Activated CD8-positive, alpha-beta memory T cell treated with anti-CD3 and anti-CD28 coated beads, Interleukin-2, amount 10 ng/mL, durations not matched to agents 7 days and 5 days (primary cell): Measurements from ENCODE around the gene SCNN1B. TPM values are rescaled to one million over a fixed set of nuclear protein-coding genes. Genes with fewer than 3 reads are reported as not detected.
A peak's percentile ranks its signal among the peaks of the same experiment; 100 is the strongest.
"Not testable (repeated sequence)": the region's sequence is repeated elsewhere in the genome, so short reads cannot be mapped to it uniquely, and the experiment has no call there.

Source experiments
- ATAC-seq: fragments of 150-1000 bp; cut with Tn5 transposase; one replicate; pipeline ENCODE4 v1.10.0; 2021; ENCODE audit warnings: moderate library complexity
- CTCF ChIA-PET: fragments of 350-600 bp; sonication (Branson Sonifier 250); formaldehyde crosslinking; loops from one replicate; lab custom pipeline; 2021; ENCODE audit warnings: antibody characterized with exemption; lab: Charles Lee
- DNase-seq: peaks from one replicate; pipeline ENCODE4 v3.0.0-alpha.2; 2020
- H3K27ac Mint-ChIP-seq: one replicate; pipeline ENCODE4 v1.8.0; 2021; ENCODE audit warnings: mild to moderate bottlenecking, mixed read lengths
- H3K27me3 Mint-ChIP-seq: one replicate; pipeline ENCODE4 v1.8.0; 2021; ENCODE audit warnings: mixed read lengths
- H3K36me3 Mint-ChIP-seq: one replicate; pipeline ENCODE4 v1.8.0; 2021; ENCODE audit warnings: mild to moderate bottlenecking, mixed read lengths
- H3K4me1 Mint-ChIP-seq: one replicate; pipeline ENCODE4 v1.8.0; 2021; ENCODE audit warnings: mixed read lengths
- H3K4me3 Mint-ChIP-seq: one replicate; pipeline ENCODE4 v1.8.0; 2021; ENCODE audit warnings: mild to moderate bottlenecking, moderate library complexity, mixed read lengths
- H3K9me3 Mint-ChIP-seq: one replicate; pipeline ENCODE4 v1.8.0; 2022; ENCODE audit warnings: low read depth, mixed read lengths
- total RNA-seq, 2 experiments: library from RNA; stranded (reverse); gene quantifications; one replicate each; pipeline ENCODE4 v1.2.3, GENCODE V29; 2021

Gene SCNN1B
- total RNA-seq, 2 experiments from 2014 or later = not detected

- Mint-ChIP-seq H3K4me1 (no peaks in the 10 kb centered on the region), H3K27me3 (no peaks in the 10 kb centered on the region), H3K4me3 (no peak overlapping the region), H3K27ac (no peak overlapping the region), H3K9me3 (no peaks in the 10 kb centered on the region), H3K36me3 (no peaks in the 10 kb centered on the region)
- ATAC-seq (no peak), DNase-seq (no peak)
- CTCF ChIA-PET = no interaction called here
Observed at GRCh38 chr16:23359092-23359760, 57.1 kb downstream of the SCNN1B start.

GRCh38 chr16:23362460-23363317 lies 60.6 kb downstream of the SCNN1B start:
- Mint-ChIP-seq H3K36me3 (no peaks in the 10 kb centered on the region), H3K27ac (no peak overlapping the region), H3K4me3 (no peak overlapping the region), H3K27me3 (no peaks in the 10 kb centered on the region), H3K4me1 (peaks cover 8% of the 10 kb centered on the region), H3K9me3 (no peaks in the 10 kb centered on the region)
- DNase-seq (no peak), ATAC-seq (no peak)
- CTCF ChIA-PET = no interaction called here

- no peaks in the 10 kb centered on the region for H3K27me3 Mint-ChIP-seq
- no peak overlapping the region for H3K4me3 Mint-ChIP-seq
- peak; percentile 73 for ATAC-seq
- H3K4me1 Mint-ChIP-seq = peaks cover 8% of the 10 kb centered on the region
- no peak overlapping the region for H3K27ac Mint-ChIP-seq
- CTCF ChIA-PET = no interaction called here
- H3K9me3 Mint-ChIP-seq = no peaks in the 10 kb centered on the region
- DNase-seq = peak; percentile 45
- H3K36me3 Mint-ChIP-seq = no peaks in the 10 kb centered on the region
Observed at GRCh38 chr16:23365602-23366240, 63.6 kb downstream of the SCNN1B start.

GRCh38 chr16:23366341-23366740 lies 64.2 kb downstream of the SCNN1B start:
- CTCF ChIA-PET = interaction anchor here (1.3 kb wide), 1 partner anchor 68 kb away, joined by 3 read pairs; no protein-coding TSS in a partner anchor
- not testable (repeated sequence) for H3K27me3 Mint-ChIP-seq, H3K27ac Mint-ChIP-seq, H3K9me3 Mint-ChIP-seq, ATAC-seq, H3K4me1 Mint-ChIP-seq, DNase-seq, H3K4me3 Mint-ChIP-seq, H3K36me3 Mint-ChIP-seq

- DNase-seq = no peak
- CTCF ChIA-PET = no interaction called here
- ATAC-seq = no peak
- no peaks in the 10 kb centered on the region for H3K27me3 Mint-ChIP-seq
- H3K4me3 Mint-ChIP-seq = no peak overlapping the region
- no peaks in the 10 kb centered on the region for H3K36me3 Mint-ChIP-seq
- H3K9me3 Mint-ChIP-seq = no peaks in the 10 kb centered on the region
- peaks cover 8% of the 10 kb centered on the region for H3K4me1 Mint-ChIP-seq
- H3K27ac Mint-ChIP-seq = no peak overlapping the region
Observed at GRCh38 chr16:23367564-23367963, 65.5 kb downstream of the SCNN1B start.

GRCh38 chr16:23367988-23368387 lies 65.9 kb downstream of the SCNN1B start:
- peaks cover 8% of the 10 kb centered on the region for H3K4me1 Mint-ChIP-seq
- CTCF ChIA-PET = no interaction called here
- DNase-seq (no peak), ATAC-seq (no peak)
- H3K27me3 Mint-ChIP-seq = no peaks in the 10 kb centered on the region
- H3K4me3 Mint-ChIP-seq = no peak overlapping the region
- H3K9me3 Mint-ChIP-seq = no peaks in the 10 kb centered on the region
- H3K36me3 Mint-ChIP-seq = no peaks in the 10 kb centered on the region
- no peak overlapping the region for H3K27ac Mint-ChIP-seq

- no peak overlapping the region for H3K27ac Mint-ChIP-seq
- H3K36me3 Mint-ChIP-seq = no peaks in the 10 kb centered on the region
- DNase-seq = no peak
- CTCF ChIA-PET = interaction anchor here (0.8 kb wide), 1 partner anchor 67 kb away, joined by 3 read pairs; no protein-coding TSS in a partner anchor
- H3K4me1 Mint-ChIP-seq = peaks cover 8% of the 10 kb centered on the region
- no peak overlapping the region for H3K4me3 Mint-ChIP-seq
- no peaks in the 10 kb centered on the region for H3K9me3 Mint-ChIP-seq
- H3K27me3 Mint-ChIP-seq = no peaks in the 10 kb centered on the region
- no peak for ATAC-seq
Observed at GRCh38 chr16:23368469-23368868, 66.4 kb downstream of the SCNN1B start.

GRCh38 chr16:23369416-23369815 lies 67.3 kb downstream of the SCNN1B start:
- no peak for DNase-seq
- Mint-ChIP-seq H3K27me3 (no peaks in the 10 kb centered on the region), H3K9me3 (no peaks in the 10 kb centered on the region), H3K4me3 (no peak overlapping the region), H3K27ac (no peak overlapping the region), H3K36me3 (no peaks in the 10 kb centered on the region), H3K4me1 (peaks cover 8% of the 10 kb centered on the region)
- ATAC-seq = no peak
- CTCF ChIA-PET = interaction anchor here (0.8 kb wide), 1 partner anchor 66 kb away, joined by 3 read pairs; no protein-coding TSS in a partner anchor

GRCh38 chr16:23371368-23371767 lies 69.3 kb downstream of the SCNN1B start:
- Mint-ChIP-seq H3K36me3 (no peaks in the 10 kb centered on the region), H3K4me1 (no peaks in the 10 kb centered on the region), H3K9me3 (no peaks in the 10 kb centered on the region), H3K4me3 (no peak overlapping the region), H3K27me3 (no peaks in the 10 kb centered on the region), H3K27ac (no peak overlapping the region)
- ATAC-seq (no peak), DNase-seq (no peak)
- CTCF ChIA-PET = no interaction called here

GRCh38 chr16:23373436-23374219 lies 71.5 kb downstream of the SCNN1B start:
- no peak overlapping the region for H3K27ac Mint-ChIP-seq
- H3K4me1 Mint-ChIP-seq = no peaks in the 10 kb centered on the region
- H3K9me3 Mint-ChIP-seq = no peaks in the 10 kb centered on the region
- no peak for ATAC-seq
- DNase-seq = no peak
- H3K27me3 Mint-ChIP-seq = no peaks in the 10 kb centered on the region
- no peaks in the 10 kb centered on the region for H3K36me3 Mint-ChIP-seq
- no peak overlapping the region for H3K4me3 Mint-ChIP-seq
- CTCF ChIA-PET = no interaction called here

GRCh38 chr16:23374721-23375510 lies 72.8 kb downstream of the SCNN1B start:
- CTCF ChIA-PET = no interaction called here
- no peaks in the 10 kb centered on the region for H3K36me3 Mint-ChIP-seq
- H3K27me3 Mint-ChIP-seq = no peaks in the 10 kb centered on the region
- H3K4me1 Mint-ChIP-seq = no peaks in the 10 kb centered on the region
- no peak overlapping the region for H3K27ac Mint-ChIP-seq
- DNase-seq (no peak), ATAC-seq (no peak)
- no peaks in the 10 kb centered on the region for H3K9me3 Mint-ChIP-seq
- no peak overlapping the region for H3K4me3 Mint-ChIP-seq

GRCh38 chr16:23375643-23376042 lies 73.5 kb downstream of the SCNN1B start:
- H3K27ac Mint-ChIP-seq = no peak overlapping the region
- H3K9me3 Mint-ChIP-seq = no peaks in the 10 kb centered on the region
- no peaks in the 10 kb centered on the region for H3K36me3 Mint-ChIP-seq
- no peak for DNase-seq
- H3K4me1 Mint-ChIP-seq = no peaks in the 10 kb centered on the region
- ATAC-seq = no peak
- no peaks in the 10 kb centered on the region for H3K27me3 Mint-ChIP-seq
- CTCF ChIA-PET = no interaction called here
- H3K4me3 Mint-ChIP-seq = no peak overlapping the region
